Measurements from ENCODE around the gene IPO13.

Gene IPO13, protein sequence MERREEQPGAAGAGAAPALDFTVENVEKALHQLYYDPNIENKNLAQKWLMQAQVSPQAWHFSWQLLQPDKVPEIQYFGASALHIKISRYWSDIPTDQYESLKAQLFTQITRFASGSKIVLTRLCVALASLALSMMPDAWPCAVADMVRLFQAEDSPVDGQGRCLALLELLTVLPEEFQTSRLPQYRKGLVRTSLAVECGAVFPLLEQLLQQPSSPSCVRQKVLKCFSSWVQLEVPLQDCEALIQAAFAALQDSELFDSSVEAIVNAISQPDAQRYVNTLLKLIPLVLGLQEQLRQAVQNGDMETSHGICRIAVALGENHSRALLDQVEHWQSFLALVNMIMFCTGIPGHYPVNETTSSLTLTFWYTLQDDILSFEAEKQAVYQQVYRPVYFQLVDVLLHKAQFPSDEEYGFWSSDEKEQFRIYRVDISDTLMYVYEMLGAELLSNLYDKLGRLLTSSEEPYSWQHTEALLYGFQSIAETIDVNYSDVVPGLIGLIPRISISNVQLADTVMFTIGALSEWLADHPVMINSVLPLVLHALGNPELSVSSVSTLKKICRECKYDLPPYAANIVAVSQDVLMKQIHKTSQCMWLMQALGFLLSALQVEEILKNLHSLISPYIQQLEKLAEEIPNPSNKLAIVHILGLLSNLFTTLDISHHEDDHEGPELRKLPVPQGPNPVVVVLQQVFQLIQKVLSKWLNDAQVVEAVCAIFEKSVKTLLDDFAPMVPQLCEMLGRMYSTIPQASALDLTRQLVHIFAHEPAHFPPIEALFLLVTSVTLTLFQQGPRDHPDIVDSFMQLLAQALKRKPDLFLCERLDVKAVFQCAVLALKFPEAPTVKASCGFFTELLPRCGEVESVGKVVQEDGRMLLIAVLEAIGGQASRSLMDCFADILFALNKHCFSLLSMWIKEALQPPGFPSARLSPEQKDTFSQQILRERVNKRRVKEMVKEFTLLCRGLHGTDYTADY

DNA sequence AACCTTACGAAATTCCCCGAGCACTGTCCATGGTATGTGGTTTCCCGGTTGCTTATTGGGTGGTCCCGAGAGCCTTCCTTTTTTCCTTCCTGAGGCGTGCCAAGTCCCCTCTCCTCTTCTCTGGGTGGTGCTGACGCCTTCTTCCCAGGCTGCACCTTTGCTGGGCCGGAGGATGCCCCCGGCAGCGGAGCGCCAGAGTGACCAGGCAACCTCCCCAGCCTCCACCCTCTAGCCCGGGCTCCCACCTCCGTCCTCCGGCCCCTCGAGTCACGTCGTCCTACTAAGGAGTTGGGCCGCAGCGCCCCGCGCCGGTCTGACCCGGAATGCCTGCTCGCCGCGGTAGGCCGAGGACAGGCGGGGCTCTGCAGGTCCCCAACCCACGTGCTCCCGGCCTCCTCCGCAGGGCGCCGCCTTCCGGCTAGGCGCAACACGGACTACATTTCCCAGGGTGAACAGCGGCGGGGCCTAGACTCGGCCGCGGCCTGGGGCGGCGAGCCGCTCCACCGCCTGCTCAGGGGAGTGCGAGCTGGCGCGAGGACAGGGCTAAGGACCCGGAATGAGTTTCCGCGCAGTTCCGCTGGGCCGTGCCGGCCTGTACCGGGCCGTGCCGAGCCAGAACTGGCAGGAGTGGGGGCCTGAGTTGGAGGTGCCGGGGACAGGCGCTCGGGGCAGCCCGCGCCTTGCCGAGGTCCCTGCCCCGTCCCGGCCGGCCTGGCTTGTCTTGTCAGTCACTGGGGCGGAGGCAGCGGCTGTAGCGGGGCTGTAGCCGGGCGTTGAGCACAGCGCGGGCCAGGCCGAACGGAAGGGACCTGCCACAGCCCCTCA, at the start of gene IPO13:
IPO13 (plus strand) TSS at position 715 of the 825 bp plus-strand sequence. CDS start 651 bp downstream, outside the sequence.
- no peak for TF ChIP-seq EZH2phosphoT487 (IDR thresholded peaks at IDR 0.05; ENCODE audit: borderline replicate concordance)
- TF ChIP-seq, protein P1, sequence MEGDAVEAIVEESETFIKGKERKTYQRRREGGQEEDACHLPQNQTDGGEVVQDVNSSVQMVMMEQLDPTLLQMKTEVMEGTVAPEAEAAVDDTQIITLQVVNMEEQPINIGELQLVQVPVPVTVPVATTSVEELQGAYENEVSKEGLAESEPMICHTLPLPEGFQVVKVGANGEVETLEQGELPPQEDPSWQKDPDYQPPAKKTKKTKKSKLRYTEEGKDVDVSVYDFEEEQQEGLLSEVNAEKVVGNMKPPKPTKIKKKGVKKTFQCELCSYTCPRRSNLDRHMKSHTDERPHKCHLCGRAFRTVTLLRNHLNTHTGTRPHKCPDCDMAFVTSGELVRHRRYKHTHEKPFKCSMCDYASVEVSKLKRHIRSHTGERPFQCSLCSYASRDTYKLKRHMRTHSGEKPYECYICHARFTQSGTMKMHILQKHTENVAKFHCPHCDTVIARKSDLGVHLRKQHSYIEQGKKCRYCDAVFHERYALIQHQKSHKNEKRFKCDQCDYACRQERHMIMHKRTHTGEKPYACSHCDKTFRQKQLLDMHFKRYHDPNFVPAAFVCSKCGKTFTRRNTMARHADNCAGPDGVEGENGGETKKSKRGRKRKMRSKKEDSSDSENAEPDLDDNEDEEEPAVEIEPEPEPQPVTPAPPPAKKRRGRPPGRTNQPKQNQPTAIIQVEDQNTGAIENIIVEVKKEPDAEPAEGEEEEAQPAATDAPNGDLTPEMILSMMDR (conservative IDR thresholded peaks at IDR 0.05; ENCODE audit: low read length): peak; percentile 78
- Histone ChIP-seq H3K4me3 (ENCODE audit: low read length, poor library complexity, severe bottlenecking) (peak within 1 kb of the TSS; percentile 97), H3K9me3 (ENCODE audit: insufficient read depth, low read depth, low read length) (no peaks in the 10 kb centered on the region), H3K36me3 (ENCODE audit: insufficient read depth, low read length) (no peaks in the 10 kb centered on the region), H3F3A (ENCODE audit: low read depth) (no peaks in the 10 kb centered on the region), H3K9ac (ENCODE audit: low read depth, low read length, poor library complexity, severe bottlenecking) (peak within 1 kb of the TSS; percentile 96), H3K4me2 (ENCODE audit: low read depth, low read length, poor library complexity, severe bottlenecking) (peak within 1 kb of the TSS; percentile 99), H2AFZ (ENCODE audit: low read length) (peak within 1 kb of the TSS; percentile 97), H3K79me2 (ENCODE audit: insufficient read depth, low read length) (peaks cover 17% of the 10 kb centered on the region), H3K9me2 (replicated peaks; ENCODE audit: low read depth, low read length) (no peaks in the 10 kb centered on the region), H3K4me1 (ENCODE audit: insufficient read depth, low read length, poor library complexity, severe bottlenecking) (peaks cover 20% of the 10 kb centered on the region), H3K27me3 (ENCODE audit: insufficient read depth, low read length, poor library complexity, severe bottlenecking) (no peaks in the 10 kb centered on the region), H4K20me1 (ENCODE audit: insufficient read depth, low read length, poor library complexity, severe bottlenecking) (no peaks in the 10 kb centered on the region)

DNA sequence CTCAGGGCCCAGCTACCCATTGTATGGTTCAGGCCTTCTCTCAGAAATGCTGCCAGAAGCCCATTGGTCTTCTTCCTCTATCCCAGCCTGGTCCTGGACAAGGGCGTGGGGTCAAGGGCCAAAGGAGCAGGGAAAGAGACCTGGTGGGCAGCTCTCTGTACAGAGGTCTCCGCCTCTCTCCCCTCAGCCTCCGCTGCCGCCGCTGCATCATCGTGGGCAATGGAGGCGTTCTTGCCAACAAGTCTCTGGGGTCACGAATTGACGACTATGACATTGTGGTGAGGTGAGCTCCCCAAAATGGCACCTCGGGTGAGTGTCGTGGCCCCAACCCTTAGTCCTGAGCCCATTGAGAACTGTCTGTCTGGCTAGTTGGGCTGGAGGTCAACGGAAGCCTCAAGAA, 47.8 kb upstream of the IPO13 start:
- no peaks in the 10 kb centered on the region for H3K9me2 ChIP-seq (replicated peaks; ENCODE audit: low read depth, low read length)
- TF ChIP-seq, protein P1 (conservative IDR thresholded peaks at IDR 0.05; ENCODE audit: low read length): no peak
- H3K9ac ChIP-seq (ENCODE audit: low read depth, low read length, poor library complexity, severe bottlenecking): no peak overlapping the region
- no peaks in the 10 kb centered on the region for H3F3A ChIP-seq (ENCODE audit: low read depth)
- H2AFZ ChIP-seq (ENCODE audit: low read length): no peak overlapping the region
- no peak overlapping the region for H3K4me3 ChIP-seq (ENCODE audit: low read length, poor library complexity, severe bottlenecking)
- no peak overlapping the region for H3K4me2 ChIP-seq (ENCODE audit: low read depth, low read length, poor library complexity, severe bottlenecking)
- peaks cover 7% of the 10 kb centered on the region; the same call in 1 of the 2 replicates for H3K36me3 ChIP-seq (ENCODE audit: insufficient read depth, low read length)
- no peaks in the 10 kb centered on the region for H3K9me3 ChIP-seq (ENCODE audit: insufficient read depth, low read depth, low read length)
- H4K20me1 ChIP-seq (ENCODE audit: insufficient read depth, low read length, poor library complexity, severe bottlenecking): no peaks in the 10 kb centered on the region
- no peaks in the 10 kb centered on the region for H3K27me3 ChIP-seq (ENCODE audit: insufficient read depth, low read length, poor library complexity, severe bottlenecking)
- H3K79me2 ChIP-seq (ENCODE audit: insufficient read depth, low read length): no peaks in the 10 kb centered on the region
- peaks cover 5% of the 10 kb centered on the region for H3K4me1 ChIP-seq (ENCODE audit: insufficient read depth, low read length, poor library complexity, severe bottlenecking)

DNA sequence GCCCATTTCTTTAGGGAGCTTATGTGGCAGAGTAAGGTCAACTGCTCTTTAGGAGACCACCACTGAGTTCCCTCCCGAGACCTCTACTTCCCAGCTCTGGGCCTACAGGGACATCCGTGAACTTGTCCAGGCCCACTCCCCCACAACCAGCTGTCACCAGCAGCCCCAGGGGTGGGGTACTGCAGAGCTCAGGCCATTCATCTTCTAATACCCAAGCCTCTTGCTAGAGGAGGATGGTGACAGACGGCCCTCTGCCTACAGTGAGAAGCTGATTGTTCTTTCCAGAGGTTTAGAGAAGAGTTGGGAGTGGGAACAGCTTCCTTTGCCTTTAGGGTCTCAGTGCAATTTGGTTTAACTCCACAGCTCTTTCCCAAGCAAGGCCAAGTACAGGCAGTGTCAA, 46.4 kb upstream of the IPO13 start:
- Histone ChIP-seq H2AFZ (ENCODE audit: low read length) (no peak overlapping the region), H3K4me3 (ENCODE audit: low read length, poor library complexity, severe bottlenecking) (no peak overlapping the region), H3K9me2 (replicated peaks; ENCODE audit: low read depth, low read length) (no peaks in the 10 kb centered on the region), H3K79me2 (ENCODE audit: insufficient read depth, low read length) (no peaks in the 10 kb centered on the region), H3K36me3 (ENCODE audit: insufficient read depth, low read length) (no peaks in the 10 kb centered on the region; the same call in 1 of the 2 replicates), H3K4me1 (ENCODE audit: insufficient read depth, low read length, poor library complexity, severe bottlenecking) (peaks cover 5% of the 10 kb centered on the region), H3K9me3 (ENCODE audit: insufficient read depth, low read depth, low read length) (no peaks in the 10 kb centered on the region), H3K4me2 (ENCODE audit: low read depth, low read length, poor library complexity, severe bottlenecking) (no peak overlapping the region), H3K27me3 (ENCODE audit: insufficient read depth, low read length, poor library complexity, severe bottlenecking) (no peaks in the 10 kb centered on the region), H3F3A (ENCODE audit: low read depth) (no peaks in the 10 kb centered on the region), H3K9ac (ENCODE audit: low read depth, low read length, poor library complexity, severe bottlenecking) (no peak overlapping the region), H4K20me1 (ENCODE audit: insufficient read depth, low read length, poor library complexity, severe bottlenecking) (no peaks in the 10 kb centered on the region)
- TF ChIP-seq, protein P1 (conservative IDR thresholded peaks at IDR 0.05; ENCODE audit: low read length): no peak
- TF ChIP-seq EZH2phosphoT487 (IDR thresholded peaks at IDR 0.05; ENCODE audit: borderline replicate concordance): no peak
